DMS79 (cell line): ENCODE results near the gene TAF5.
A peak's percentile ranks its signal among the peaks of the same experiment; 100 is the strongest.
"Not testable (repeated sequence)": the region's sequence is repeated elsewhere in the genome, so short reads cannot be mapped to it uniquely, and the experiment has no call there.

Experiments
- DNase-seq: peaks from one replicate; lab custom pipeline; 2025; lab: John Stamatoyannopoulos, UW

The TAF5 gene

DNA sequence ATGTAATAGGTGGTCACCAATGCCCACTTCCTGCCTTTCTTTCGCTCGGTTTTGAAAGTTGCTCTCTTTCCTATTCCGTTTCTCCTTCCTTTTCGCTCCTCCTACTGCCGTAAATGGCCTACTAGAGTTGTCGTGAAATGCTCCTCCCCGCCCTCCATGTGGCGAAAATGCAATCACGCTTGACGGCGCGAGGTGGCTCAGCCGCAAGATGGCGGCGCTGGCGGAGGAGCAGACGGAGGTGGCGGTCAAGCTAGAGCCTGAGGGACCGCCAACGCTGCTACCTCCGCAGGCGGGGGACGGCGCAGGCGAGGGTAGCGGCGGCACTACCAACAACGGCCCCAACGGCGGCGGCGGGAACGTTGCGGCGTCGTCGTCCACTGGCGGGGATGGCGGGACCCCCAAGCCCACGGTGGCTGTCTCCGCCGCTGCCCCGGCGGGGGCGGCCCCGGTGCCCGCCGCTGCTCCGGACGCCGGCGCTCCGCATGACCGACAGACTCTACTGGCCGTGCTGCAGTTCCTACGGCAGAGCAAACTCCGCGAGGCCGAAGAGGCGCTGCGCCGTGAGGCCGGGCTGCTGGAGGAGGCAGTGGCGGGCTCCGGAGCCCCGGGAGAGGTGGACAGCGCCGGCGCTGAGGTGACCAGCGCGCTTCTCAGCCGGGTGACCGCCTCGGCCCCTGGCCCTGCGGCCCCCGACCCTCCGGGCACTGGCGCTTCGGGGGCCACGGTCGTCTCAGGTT lies at the start of gene TAF5:
TSS of gene TAF5 (plus strand) at position 195 of the 737 bp plus-strand sequence. CDS start at position 209, 14 bp downstream.
- DNase-seq, result peak; percentile 64

DNA sequence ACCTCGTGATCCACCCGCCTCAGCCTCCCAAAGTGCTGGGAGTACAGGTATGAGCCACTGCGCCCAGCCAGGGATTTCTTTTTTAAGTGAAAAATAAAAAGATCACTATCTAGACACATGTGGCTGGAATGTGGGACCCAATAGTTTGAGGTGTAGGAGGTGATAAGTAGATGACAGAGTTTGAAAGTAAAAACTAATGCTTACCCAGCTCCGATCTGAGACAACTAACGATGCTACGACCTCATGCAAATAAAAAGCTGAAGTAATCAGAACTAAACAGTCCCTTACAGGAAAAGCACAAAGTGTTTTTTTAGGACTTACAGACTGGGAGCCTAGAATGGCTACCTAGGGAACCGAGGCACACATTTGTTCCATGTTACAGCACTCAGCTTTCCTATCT lies 39.9 kb upstream of the TAF5 start:
- DNase-seq, result no peak

DNA sequence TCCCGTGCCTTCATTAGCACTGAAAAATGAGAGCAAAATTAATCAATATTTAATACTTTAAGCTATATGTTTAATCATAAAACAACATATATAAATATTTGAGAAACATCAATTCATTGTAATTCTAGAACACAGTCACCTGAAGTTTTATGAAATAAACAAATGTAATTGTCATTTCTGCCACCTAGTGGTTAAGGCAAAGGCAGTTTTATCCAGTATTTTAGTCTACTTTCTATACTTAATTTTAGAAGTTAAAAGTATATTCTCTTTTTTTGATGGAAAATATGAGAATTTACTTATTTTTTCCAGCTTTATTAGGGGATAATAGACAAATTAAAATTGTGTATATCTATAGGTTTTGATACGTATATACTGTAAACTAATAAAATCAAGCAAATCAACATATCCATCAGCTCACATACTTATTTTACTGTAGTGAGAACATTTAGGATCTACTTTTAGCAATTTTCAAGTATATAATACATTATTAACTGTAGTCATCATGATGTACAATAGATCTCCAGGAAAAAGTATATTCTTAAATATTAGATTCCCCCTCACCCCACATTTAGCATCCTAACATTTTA lies 33.7 kb upstream of the TAF5 start:
- DNase-seq, result peak; percentile 2

DNA sequence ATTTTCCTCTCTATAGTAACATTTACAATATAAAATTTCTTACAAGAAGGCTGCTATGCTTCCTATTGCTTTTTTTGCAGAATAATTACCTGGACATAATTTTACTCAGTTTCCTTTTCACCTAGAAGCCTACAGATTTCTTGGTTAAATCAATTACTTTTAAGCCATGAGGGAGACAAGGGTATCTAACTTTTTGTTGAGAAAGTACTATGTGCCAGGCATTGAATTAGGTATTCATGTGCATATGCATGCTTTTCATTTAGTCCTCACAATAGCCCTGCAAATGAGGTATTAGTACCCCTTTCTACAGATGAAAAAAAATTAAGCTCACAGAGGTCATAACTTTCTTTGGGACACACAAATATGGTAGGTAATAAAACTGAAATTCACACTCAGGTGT lies 33.2 kb upstream of the TAF5 start:
- no peak for DNase-seq

DNA sequence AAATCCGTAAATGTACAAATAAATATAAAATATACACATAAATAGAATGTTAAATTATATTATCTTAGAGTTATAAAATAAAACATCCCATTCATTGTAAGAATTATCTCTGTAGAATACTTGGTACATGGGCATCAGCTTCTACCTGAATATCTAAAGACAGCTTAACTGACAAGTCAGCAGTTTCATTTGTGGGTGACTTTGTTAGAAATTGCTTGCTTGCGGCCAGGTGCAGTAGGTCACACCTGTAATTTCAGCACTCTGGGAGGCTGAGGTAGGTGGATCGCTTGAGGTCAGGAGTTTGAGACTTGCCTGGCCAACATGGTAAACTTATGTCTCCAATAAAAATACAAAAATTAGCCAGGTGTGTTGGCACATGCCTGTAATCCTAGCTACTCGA lies 31.4 kb upstream of the TAF5 start:
- no peak for DNase-seq

DNA sequence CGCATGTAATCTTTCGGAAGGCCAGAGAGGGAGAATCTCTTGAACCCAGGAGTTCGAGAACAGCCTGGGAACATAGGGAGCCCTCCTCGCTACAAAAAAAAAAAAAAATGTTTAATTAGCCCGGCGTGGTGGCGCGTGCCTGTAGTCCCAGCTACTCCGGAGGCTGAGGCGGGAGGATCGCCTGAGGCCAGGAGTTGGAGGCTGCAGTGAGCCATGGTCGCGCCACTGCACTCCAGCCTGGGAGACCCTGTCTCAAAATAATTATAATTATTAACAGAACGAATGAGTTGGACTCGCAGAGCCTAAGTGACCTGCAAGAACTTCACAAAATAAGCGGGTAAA lies 17.6 kb upstream of the TAF5 start:
- DNase-seq, result no peak

DNA sequence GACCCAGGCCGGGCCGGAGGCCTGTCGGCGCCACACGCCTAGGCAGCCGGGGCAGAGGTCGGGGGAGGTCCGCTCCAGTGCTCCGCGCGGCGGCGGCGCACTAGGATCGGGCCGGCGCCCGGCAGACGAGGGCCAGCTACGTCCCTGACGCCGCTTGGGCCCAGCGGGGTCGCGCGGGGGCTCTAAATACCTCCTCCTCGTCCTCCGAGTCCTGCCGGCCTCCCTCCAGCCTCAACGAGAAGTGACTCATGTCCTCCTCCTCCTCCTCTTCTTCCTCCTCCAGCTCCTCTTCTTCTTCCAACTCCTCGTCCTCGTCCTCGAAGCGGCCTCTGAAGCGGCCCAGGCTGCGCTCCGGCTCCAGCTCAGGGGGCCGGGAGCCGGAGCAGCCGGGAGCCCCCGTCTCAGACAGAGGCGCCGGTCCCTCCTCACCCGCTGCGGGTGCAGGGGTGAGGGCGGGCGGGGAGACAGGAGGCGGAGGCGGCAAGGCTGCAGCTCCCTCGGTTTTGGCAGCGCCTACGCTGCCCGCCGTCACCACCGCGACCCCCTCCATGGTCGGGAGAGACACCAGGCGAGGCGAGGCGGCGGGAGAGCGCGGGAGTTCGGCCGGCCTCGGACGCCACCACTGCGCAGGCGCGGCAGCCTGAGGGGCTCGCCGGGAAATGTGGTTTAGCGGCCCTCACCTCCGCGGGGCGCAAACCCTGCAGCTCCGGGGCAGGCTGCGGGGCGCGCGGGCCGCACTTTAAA lies 17.1 kb upstream of the TAF5 start, which contains the start of gene PCGF6:
TSS of gene PCGF6 (minus strand) at position 624 of the 744 bp plus-strand sequence. CDS start at position 550, 74 bp downstream.
- peak; percentile 36 for DNase-seq

DNA sequence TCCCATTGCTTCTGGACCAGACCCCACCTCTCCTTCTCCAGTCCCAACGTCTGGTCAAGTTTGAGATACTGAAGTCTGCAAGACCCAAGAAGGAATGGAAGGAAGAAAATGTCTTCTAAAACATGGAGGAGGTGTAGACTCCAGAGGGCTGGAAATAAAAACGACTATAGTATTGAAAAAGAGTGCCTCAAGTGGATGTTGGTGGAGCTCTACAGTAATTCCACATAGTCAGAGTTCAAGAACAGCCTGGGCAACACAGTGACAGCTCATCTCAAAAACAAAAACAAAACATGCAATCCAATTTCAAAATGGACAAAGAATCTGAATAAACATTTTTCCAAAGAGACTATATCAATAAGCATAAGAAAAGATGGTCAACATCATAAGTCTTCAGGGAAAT lies 14.5 kb upstream of the TAF5 start:
- DNase-seq, result no peak

DNA sequence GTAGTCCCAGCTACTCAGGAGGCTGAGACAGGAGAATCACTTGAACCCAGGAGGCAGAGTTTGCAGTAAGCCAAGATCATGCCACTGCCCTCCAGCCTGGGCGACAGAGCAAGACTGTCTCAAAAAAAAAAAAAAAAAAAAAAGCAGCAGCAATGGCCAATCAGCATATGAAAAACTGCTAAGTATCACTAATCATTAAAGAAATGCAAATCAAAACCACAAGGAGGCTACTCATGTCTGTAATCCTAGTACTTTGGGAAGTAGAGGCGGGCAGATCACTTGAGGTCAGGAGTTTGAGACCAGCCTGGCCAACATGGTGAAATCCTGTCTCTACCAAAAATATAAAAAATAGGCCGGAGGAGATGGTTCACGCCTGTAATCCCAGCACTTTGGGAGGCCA lies 13.2 kb upstream of the TAF5 start:
- not testable (repeated sequence) for DNase-seq

DNA sequence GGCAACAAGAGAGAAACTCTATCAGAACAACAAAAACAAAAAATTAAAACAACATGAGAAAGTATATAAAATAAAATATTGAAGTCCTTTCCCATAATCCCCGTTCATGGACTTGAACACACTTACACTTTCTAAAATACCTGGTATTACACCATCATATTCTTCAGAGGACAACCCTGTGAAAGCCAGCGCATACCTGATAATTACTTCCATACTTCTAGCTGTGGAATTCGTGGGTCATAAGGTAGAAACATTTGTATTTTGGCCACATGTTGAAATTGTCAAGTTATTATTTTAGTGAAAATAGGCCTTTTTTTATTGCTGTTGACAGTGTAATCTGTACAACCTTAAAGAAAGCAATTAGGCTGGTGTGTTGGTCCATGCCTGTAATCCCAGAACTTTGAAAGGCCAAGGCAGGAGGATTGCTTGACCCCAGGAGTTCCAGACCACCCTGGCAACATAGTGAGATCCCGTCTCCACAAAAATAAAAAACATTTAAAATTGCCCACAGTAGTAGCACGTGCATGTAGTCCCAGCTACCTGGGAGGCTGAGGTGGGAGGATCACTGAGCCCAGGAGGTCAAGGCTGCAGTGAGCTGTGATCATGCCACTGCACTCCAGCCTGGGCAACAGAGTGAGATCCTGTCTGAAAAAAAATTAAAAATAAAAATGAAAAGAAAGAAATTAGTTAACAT lies 11.7 kb upstream of the TAF5 start:
- DNase-seq, result no peak

DNA sequence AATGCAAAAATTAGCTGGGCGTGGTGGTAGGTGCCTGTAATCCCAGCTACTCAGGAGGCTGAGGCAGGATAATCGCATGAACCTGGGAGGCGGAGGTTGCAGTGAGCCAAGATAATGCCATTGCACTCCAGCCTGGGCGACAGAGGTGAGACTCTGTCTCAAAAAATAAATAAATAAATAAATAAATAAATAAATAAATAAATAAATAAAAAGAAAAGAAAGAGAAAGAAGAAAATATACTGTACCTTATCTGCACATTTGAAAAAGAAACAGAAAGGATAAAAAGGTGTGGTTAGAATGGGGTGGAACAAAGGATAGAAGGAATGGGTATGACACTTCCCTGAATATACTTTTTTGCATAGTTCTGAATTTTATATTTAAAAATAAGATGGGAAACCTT lies 8.3 kb upstream of the TAF5 start:
- not testable (repeated sequence) for DNase-seq

DNA sequence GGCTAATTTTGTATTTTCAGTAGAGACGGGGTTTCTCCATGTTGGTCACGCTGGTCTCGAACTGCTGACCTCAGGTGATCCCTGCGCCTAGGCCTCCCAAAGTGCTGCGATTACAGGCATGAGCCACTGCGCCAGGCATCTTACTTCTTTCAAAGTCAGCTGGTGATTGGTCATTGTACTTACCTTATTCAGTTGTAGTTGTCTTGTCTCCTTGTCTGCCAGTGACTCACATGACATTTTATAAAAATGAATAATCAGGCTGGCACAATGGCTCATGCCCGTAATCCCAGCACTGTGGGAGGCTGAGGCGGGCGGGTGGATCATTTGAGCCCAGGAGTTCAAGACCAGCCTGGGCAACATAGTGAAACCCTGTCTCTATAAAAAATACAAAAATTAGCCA lies 7.0 kb upstream of the TAF5 start:
- DNase-seq, result not testable (repeated sequence)

DNA sequence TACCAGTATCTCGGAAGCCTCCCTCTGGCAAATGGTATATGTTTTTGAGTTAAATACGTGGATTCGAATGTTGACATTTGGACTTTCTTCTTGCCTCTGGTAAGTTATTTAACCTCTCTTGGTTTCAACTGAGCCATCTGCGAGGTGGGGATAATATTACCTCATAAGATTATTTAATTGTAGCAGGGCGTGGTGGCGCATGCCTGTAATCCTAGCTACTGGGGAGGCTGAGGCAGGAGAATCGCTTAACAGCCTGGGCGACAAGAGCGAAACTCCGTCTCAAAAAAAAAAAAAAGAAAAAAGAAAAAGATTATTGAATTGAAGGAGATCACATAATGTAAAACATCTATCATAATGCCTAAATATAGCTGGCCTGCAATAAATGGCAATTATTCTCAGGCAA lies 396 bp upstream of the TAF5 start:
- DNase-seq, result no peak

DNA sequence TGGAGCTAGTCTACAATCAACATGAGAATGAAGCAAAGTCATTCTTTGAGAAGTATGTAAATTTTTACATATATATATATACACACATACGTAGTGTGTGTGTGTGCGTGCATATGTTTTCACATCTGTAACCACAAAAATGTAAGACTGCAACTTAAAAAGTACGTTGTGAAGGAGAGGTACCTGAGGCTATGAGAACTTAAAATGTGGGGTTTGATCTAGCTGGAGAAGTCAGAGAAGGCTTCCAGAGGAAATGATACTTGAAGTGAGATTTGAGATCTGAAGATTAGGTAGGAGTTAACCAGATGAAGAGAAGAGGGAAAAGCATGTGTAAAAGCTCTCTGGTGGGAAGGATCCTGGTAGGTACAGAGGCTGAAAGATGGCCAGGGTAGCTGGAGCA lies 5.8 kb downstream of the TAF5 start:
- no peak for DNase-seq

DNA sequence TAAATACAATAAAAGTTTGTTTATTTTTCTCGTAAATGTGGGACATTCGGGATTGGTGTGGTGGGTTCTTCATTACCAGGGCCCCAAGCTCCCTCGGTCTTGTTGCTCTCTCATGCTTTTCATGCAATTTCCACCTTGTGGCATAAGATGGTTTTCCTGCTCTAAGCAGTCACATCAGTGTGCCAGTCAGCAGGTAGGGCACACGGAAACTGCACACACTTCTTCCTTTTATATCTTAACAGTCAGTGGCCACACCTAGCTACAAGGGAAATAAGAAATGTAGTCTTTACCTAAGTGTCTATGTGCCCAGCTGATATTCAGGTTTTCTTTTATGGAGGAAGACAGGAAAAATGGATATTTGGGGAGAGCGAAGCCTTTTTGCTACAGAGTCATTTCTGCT lies 6.5 kb downstream of the TAF5 start:
- DNase-seq, result no peak

DNA sequence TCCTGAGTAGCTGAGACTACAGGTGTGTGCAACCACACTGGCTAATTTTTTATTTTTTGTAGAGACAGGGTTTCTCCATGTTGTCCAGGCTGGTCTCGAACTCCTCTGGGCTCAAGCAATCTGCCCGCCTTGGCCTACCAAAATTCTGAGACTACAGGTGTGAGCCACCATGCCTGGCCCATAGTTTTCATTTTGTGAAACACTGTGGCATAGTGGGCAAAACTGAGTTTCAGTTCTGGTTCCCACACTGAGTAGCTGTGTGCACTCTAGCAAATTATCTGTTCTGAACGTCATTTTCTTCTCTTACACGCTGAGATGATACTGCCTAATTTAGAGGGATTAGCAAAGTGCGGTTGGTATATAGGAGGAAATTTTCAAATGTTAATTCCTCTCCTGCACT lies 15.0 kb downstream of the TAF5 start:
- DNase-seq, result no peak

DNA sequence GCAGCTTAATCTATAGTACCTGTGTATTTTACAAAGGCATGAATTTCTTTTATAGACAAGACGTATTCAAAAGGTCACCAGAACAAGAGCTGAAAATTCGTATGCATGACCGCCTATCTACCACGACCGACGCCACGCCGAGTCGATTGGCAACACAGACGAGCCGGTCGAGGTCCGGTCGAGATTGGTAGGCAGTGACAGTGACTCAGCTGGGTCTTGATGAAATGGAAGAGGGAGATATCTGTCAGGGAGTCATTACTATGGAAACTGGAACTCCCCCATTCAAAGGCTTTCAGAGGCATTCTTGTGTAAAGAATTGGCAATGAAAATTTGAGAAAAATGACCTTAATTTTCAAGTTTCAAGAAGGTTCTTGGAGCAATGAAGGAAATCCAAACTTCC lies 26.4 kb downstream of the TAF5 start:
- DNase-seq, result no peak

DNA sequence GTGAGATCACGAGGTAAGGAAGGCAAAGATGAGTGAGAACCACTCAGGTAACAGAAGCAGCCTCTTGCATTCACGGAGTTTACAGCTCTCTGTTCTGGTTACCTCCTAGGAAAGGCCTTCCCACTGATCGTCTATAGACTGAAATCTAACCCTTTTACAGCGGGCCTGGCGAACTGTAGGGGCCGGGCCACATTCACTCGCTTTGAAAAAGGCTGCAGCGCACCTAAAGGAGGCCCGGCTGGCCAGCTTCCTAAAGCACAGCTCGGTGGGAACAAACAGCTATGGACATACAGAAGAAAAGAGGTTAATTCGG lies 27.9 kb downstream of the TAF5 start:
- no peak for DNase-seq

DNA sequence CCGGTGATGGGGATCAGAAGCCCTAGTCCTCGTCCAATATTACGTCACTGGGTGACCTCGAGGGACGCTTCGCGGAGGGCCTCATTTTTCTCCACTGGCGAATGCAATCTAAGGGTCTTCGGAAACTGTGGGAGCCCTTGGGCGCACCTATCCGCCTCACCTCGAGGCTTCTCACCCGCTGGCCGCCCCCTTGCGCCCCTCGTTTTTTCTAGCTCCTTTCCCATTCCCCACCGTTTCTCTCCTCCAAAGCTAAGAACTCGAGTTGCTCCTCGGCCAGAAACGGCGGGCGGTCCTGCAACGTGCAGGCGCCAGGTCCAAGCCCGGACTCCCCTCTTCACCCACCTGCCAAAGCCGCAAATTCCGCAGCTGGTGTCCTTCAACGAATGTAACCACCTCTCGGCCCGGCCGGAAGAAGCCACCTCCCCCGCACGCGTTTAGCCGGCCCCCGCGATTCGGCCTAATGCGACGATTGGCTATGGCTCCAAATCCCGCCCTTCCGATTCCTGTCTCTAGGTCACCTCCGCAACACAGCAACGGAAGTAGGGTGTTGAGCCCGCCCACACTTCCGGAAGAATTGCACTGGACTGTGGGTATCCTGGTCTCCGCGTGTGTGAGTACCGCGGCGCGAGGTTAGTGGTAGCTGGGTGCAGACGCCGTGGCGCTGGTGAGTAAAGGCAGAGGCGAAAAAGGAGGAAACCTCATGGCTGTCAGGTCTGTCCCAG lies 28.5 kb downstream of the TAF5 start, which contains the start of the genes ATP5MK and PDCD11:
TSS of gene ATP5MK (minus strand) at position 409 of the 722 bp plus-strand sequence. CDS start 4,018 bp downstream, outside the sequence.
TSS of gene PDCD11 (plus strand) at position 560 of the 722 bp plus-strand sequence. CDS start 1,801 bp downstream, outside the sequence.
- peak; percentile 82 for DNase-seq

DNA sequence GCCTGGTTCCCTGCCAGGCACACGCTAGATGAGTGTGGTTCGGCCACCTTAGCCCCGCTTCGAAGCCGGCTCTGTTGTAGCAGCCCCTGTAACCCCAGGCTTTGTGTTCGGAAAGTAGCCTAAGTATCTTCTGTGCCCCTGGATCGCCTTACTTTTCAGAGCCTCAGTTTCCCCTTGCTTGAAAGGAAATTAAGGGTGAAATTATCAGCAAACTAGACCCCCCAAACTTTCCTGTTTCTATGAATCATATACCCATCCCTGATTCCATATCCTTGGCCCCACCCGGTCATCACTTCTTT lies 29.0 kb downstream of the TAF5 start:
- DNase-seq, result no peak

DNA sequence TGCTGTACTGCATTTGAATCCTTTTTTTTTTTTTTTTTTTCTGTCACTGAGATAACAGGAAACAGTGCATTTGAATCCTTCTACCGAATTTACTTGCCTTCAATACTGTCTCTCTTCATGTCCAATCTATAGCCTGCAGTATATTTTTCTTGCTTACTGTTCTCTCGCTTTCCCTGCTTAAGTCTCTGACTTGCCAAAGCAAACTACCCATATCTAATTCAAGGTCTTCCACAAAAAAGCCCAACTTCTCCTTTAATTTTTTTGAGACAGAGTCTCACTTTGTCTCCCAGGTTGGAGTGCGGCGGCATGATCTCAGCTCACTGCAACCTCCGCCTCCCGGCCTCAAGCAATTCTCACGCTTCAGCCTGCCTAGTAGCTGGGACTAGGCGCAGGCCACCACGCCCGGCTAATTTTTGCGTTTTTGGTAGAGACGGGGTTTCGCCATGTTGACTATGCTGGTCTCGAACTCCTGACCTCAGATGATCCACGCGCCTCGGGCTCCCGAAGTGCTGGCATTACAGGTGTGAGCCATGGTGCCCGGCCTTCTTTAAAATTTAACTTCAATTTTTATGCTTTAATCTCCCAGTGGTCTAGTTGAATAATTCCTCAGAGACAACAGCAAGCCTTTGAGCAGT lies 29.5 kb downstream of the TAF5 start:
- no peak for DNase-seq

DNA sequence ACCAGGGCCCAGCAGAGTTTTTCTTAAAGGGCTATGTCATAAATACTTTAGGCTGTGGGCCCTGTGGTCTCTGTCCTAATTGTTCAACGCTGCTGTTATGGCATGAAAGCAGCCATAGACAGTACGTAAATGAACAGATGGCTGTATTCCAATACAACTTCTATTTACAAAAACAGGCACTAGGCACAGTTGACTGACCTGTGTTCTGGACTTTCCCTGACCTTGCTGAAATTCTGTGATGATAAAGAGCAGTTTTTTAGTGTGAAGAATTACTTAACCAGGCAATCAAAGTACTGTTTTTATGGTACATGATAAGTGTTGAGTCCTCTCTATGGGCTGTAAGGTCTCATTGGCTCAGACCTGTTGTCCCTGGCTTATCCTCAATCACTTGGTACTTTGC lies 45.8 kb downstream of the TAF5 start:
- DNase-seq, result no peak
